NCI-H128 (cell line): Measurements from ENCODE around the gene SLC6A12.
"Not testable (repeated sequence)": the region's sequence is repeated elsewhere in the genome, so short reads cannot be mapped to it uniquely, and the experiment has no call there.

ENCODE experiments used
- DNase-seq: peaks from one replicate; lab custom pipeline; 2025; ENCODE audit not compliant: unreplicated experiment; lab: John Stamatoyannopoulos, UW

The SLC6A12 gene

GRCh38 chr12:218221-218620, 4.3 kb upstream of the SLC6A12 start:
- DNase-seq, result no peak

GRCh38 chr12:217029-217428, 3.1 kb upstream of the SLC6A12 start:
- not testable (repeated sequence) for DNase-seq

GRCh38 chr12:215116-215515, 1.2 kb upstream of the SLC6A12 start:
- no peak for DNase-seq

GRCh38 chr12:213527-213932, 427 bp downstream of the SLC6A12 start:
- no peak for DNase-seq

GRCh38 chr12:212715-213526, 1.0 kb downstream of the SLC6A12 start:
- DNase-seq, result no peak

GRCh38 chr12:212415-212714, 1.6 kb downstream of the SLC6A12 start:
- DNase-seq, result no peak

GRCh38 chr12:211639-212414, 2.1 kb downstream of the SLC6A12 start:
- no peak for DNase-seq

- DNase-seq, result no peak
Measured at GRCh38 chr12:211142-211465, 2.9 kb downstream of the SLC6A12 start.

- DNase-seq, result no peak
Measured at GRCh38 chr12:210277-211141, 3.4 kb downstream of the SLC6A12 start.

- no peak for DNase-seq
Measured at GRCh38 chr12:209851-210250, 4.1 kb downstream of the SLC6A12 start.

GRCh38 chr12:209246-209645, 4.7 kb downstream of the SLC6A12 start:
- no peak for DNase-seq

- DNase-seq, result no peak
Measured at GRCh38 chr12:208813-209212, 5.1 kb downstream of the SLC6A12 start.

- DNase-seq, result no peak
Measured at GRCh38 chr12:207804-208203, 6.2 kb downstream of the SLC6A12 start.

- DNase-seq, result no peak
Measured at GRCh38 chr12:206746-207440, 7.1 kb downstream of the SLC6A12 start.

GRCh38 chr12:205026-205425, 8.9 kb downstream of the SLC6A12 start:
- DNase-seq, result no peak

- DNase-seq, result no peak
Measured at GRCh38 chr12:204261-204678, 9.7 kb downstream of the SLC6A12 start.

- DNase-seq, result no peak
Measured at GRCh38 chr12:203462-204260, 10.3 kb downstream of the SLC6A12 start.

- DNase-seq, result no peak
Measured at GRCh38 chr12:203074-203461, 10.9 kb downstream of the SLC6A12 start.

- peak; percentile 67 for DNase-seq
Measured at GRCh38 chr12:202081-202731, 11.8 kb downstream of the SLC6A12 start.

- no peak for DNase-seq
Measured at GRCh38 chr12:201361-201760, 12.6 kb downstream of the SLC6A12 start.
